NCI-H1417 treated with DMSO at 0.1 percent for 48 hours (cell line): ENCODE data around the gene TRIM47.

Experiments
- DNase-seq: peaks from one replicate; lab custom pipeline; 2025; lab: John Stamatoyannopoulos, UW

The TRIM47 gene

DNA sequence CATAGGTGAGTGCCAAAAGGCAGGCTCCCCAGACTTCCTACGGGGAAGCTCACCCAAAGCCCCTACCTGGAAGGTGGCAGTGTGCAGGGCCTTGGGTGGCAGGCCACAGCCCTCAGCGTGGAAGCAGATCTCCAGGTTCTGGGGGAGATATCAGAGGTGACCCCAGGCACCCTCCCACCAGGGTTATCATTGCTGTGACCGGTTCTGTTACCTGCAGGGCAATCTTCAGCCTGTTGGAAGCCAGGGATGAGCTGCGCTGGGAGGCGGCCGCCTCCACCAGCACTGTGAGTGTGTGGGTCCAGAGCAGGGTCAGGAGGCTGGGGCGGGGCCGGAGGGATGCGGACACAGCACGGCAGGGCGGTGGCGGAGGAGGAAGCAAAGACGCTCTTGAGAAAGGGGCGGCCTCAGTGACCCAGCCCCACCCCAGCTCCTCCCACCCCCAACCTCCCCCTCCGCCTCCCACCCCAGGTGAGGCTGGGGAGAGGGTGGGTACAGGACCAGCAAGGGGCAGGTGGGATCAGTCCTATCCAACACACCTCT lies 47.3 kb downstream of the TRIM47 start:
- DNase-seq = no peak

DNA sequence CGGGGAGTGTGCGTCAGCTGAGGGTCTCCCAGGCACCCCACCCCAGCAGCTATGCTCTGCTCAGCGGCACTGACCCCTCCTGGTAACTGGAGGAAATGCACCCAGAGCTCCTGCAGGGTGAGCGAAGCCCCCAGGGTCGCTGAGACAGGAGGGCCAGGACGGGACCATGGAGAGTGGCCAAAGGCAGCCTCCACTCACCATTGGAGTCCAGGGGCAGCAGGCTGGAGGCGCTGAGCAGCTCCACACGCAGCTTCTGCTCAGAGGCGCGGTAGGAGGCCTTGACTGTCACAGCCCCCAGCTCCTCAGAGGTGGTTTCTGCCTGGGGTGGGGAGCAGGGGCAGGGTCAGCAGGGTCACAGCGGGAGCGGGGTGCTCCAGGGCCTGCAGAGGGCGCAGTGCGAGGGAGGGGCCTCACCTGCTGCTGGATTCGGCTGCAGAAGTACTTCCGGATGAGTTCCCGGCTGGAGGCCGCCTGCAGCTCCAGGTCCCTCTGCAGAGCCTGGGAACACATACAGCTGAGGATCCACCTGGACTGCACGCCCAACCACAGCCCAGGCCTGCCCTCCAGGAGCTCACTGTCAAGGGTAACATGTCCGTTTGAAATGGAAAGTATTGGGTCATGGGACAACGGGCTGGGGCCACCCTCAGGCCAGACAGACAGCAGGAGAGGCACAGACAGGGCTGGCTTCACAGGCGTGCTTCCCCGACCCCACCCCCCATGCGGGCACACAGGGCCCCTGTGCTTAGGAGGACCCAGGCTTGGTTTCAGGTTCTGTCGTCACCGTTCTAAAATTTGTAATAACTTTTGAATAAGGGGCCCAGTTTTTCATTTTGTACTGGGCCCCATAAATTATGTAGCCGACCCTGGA lies 48.0 kb downstream of the TRIM47 start:
- no peak for DNase-seq

GRCh38 chr17:75829747-75830146 lies 48.6 kb downstream of the TRIM47 start:
- no peak for DNase-seq

DNA sequence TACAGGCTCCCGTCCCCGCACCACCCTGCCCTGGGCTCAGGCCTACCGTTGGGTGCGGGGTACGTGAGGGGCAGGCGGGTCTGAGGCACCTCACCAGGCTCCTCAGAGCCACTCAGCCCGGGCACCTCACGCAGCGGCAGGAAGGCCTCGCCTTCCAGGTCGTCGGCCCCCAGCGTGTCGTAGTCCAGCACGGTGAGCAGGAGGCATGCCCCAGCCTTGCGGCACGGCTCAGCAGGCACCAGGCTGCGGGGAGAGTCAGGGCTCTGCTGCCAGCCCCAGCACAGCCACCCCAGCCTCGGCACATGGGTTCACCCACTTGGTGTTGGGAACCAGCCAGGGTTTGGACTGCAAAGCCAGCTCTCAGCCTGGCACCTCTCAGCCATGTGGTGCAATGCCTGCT lies 49.6 kb downstream of the TRIM47 start:
- no peak for DNase-seq

- no peak for DNase-seq
Observed at GRCh38 chr17:75828076-75828400, 50.3 kb downstream of the TRIM47 start.

- DNase-seq = no peak
Observed at GRCh38 chr17:75827308-75828075, 50.9 kb downstream of the TRIM47 start.

GRCh38 chr17:75826561-75827307 lies 51.6 kb downstream of the TRIM47 start:
- no peak for DNase-seq

GRCh38 chr17:75825748-75826370 lies 52.5 kb downstream of the TRIM47 start:
- DNase-seq = no peak

- no peak for DNase-seq
Observed at GRCh38 chr17:75825149-75825552, 53.2 kb downstream of the TRIM47 start.

DNA sequence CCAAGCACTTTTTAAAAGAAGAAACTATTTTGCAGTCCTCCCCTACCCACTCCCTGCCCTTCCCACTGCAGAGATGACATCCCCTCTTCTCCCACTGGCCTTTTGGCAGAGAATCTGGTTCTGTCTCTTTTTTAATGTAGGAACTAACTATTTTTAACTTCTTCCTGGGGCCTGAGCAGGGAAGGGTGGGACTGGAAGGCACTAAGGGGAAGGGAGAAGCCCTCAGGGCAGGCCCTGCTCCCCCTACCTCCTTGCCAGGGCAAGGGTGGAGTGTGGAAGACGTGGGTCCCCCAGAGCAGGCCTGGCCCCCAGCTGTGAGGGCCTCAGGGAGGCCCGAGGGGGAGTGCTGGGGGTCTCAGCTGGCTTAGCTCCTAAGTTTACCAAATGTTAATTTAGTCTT lies 53.7 kb downstream of the TRIM47 start:
- no peak for DNase-seq
